Liver (tissue), 9 donors: Measurements from ENCODE around the gene PLCB1. TPM values are rescaled to one million over a fixed set of nuclear protein-coding genes. Genes with fewer than 3 reads are reported as not detected.
"Not testable (repeated sequence)": the region's sequence is repeated elsewhere in the genome, so short reads cannot be mapped to it uniquely, and the experiment has no call there.

Experiments used
- DNase-seq: peaks from one replicate; pipeline ENCODE4 v3.0.0-alpha.2; 2017; ENCODE audit warnings: low spot score
- H3K27ac ChIP-seq, 2 donors: one replicate each; pipeline ENCODE4 v1.7.0; 2013; ENCODE audit warnings: inconsistent platforms in 2 of 2, low read length in 2 of 2, control low read depth in 1 of 2, low read depth in 1 of 2, mild to moderate bottlenecking in 1 of 2
- H3K27me3 ChIP-seq, 4 donors: one replicate each; pipeline versions ENCODE4 v1.6.1 to v1.7.0; 2013; ENCODE audit warnings: low read length in 3 of 4, inconsistent platforms in 1 of 4, mild to moderate bottlenecking in 1 of 4, moderate library complexity in 1 of 4; ENCODE audit not compliant: control insufficient read depth in 4 of 4, insufficient read depth in 4 of 4
- H3K36me3 ChIP-seq, 4 donors: one replicate each; pipeline versions ENCODE4 v1.6.1 to v1.7.0; 2013; ENCODE audit warnings: low read length in 3 of 4, mild to moderate bottlenecking in 3 of 4, low read depth in 1 of 4, moderate library complexity in 1 of 4; ENCODE audit not compliant: control insufficient read depth in 4 of 4, insufficient read depth in 3 of 4
- H3K4me1 ChIP-seq, 4 donors: one replicate each; pipeline versions ENCODE4 v1.6.1 to v1.7.0; 2013; ENCODE audit warnings: low read length in 3 of 4, mild to moderate bottlenecking in 3 of 4, moderate library complexity in 1 of 4; ENCODE audit not compliant: control insufficient read depth in 4 of 4, insufficient read depth in 4 of 4
- H3K4me3 ChIP-seq, 3 donors: one replicate each; pipeline versions ENCODE4 v1.6.1 to v1.7.0; 2013; ENCODE audit warnings: low read length in 3 of 3, control low read depth in 1 of 3, low read depth in 1 of 3, mild to moderate bottlenecking in 1 of 3
- H3K9ac ChIP-seq, 2 donors: one replicate each; pipeline ENCODE4 v1.7.0; 2013; ENCODE audit warnings: low read length in 2 of 2, mild to moderate bottlenecking in 2 of 2, moderate library complexity in 2 of 2, control low read depth in 1 of 2, low read depth in 1 of 2
- H3K9me3 ChIP-seq, 4 donors: one replicate each; pipeline versions ENCODE4 v1.6.1 to v1.7.0; 2013; ENCODE audit warnings: low read length in 3 of 4; ENCODE audit not compliant: control insufficient read depth in 4 of 4
- EGR1 ChIP-seq, 2 donors: IDR thresholded peaks; 2 replicates each; pipeline ENCODE4 v1.6.1; 2016 to 2018; ENCODE audit warnings: antibody characterized with exemption in 2 of 2, low read depth in 2 of 2
- FOXA1 ChIP-seq: IDR thresholded peaks from 2 replicates; pipeline ENCODE4 v1.6.1; 2016; ENCODE audit warnings: antibody characterized with exemption
- FOXA2 ChIP-seq: IDR thresholded peaks from 2 replicates; pipeline ENCODE4 v1.6.1; 2016; ENCODE audit warnings: antibody characterized with exemption
- GABPA ChIP-seq, 2 donors: IDR thresholded peaks in 1 of 2; conservative IDR thresholded peaks in 1 of 2; 2 replicates each; pipeline ENCODE4 v1.6.1; 2016; ENCODE audit warnings: antibody characterized with exemption in 2 of 2, mild to moderate bottlenecking in 1 of 2, moderate library complexity in 1 of 2
- HNF4A ChIP-seq, 2 donors: conservative IDR thresholded peaks; 2 replicates each; pipeline ENCODE4 v1.6.1; 2016; ENCODE audit warnings: antibody characterized with exemption in 2 of 2, mild to moderate bottlenecking in 2 of 2
- HNF4G ChIP-seq: IDR thresholded peaks from 2 replicates; pipeline ENCODE4 v1.6.1; 2016; ENCODE audit warnings: antibody characterized with exemption
- NR2F2 ChIP-seq: IDR thresholded peaks from 2 replicates; pipeline ENCODE4 v1.6.1; 2016; ENCODE audit warnings: antibody characterized with exemption
- RAD21 ChIP-seq, 2 donors: IDR thresholded peaks; 2 replicates each; pipeline ENCODE4 v1.6.1; 2016; ENCODE audit warnings: antibody characterized with exemption in 2 of 2, mild to moderate bottlenecking in 2 of 2
- RXRA ChIP-seq, 2 donors: IDR thresholded peaks; 2 replicates each; pipeline ENCODE4 v1.6.1; 2017 to 2018; ENCODE audit warnings: antibody characterized with exemption in 2 of 2, mild to moderate bottlenecking in 1 of 2
- SP1 ChIP-seq: IDR thresholded peaks from 2 replicates; pipeline ENCODE4 v1.6.1; 2018; ENCODE audit warnings: antibody characterized with exemption, mild to moderate bottlenecking
- TAF1 ChIP-seq: conservative IDR thresholded peaks from 2 replicates; pipeline ENCODE4 v1.6.1; 2016; ENCODE audit warnings: antibody characterized with exemption, mild to moderate bottlenecking
- WGBS: extraction: QIAGEN DNeasy Blood & Tissue Kit; methylation state at CpG from one replicate; pipeline ENCODE4 v1.1.7; 2013; 5-methylcytosine and 5-hydroxymethylcytosine counted together
- polyA plus RNA-seq, 2 donors: library from polyadenylated mRNA; stranded (reverse) in 1 of 2; unstranded in 1 of 2; fragments of 200-250 nt in 1 of 2; fragments of >200 nt in 1 of 2; fragmentation: Nextera tagmentation in 1 of 2; extraction: Ambion mirVana in 1 of 2; gene quantifications; one replicate each; pipeline versions ENCODE4 v1.2.1 to v1.2.3, GENCODE V29; 2013 to 2015
- total RNA-seq, 2 donors: library from RNA; depleted of rRNA; stranded (reverse); fragments of >200 nt; gene quantifications; one replicate each; pipeline ENCODE4 v1.2.3, GENCODE V29; 2014
- TF ChIP-seq, protein P1 (sequence below): IDR thresholded peaks from 2 replicates; pipeline ENCODE4 v1.6.1; 2016; ENCODE audit warnings: antibody characterized with exemption
- TF ChIP-seq, protein P2 (sequence below): fragments of 150-350 bp; IDR thresholded peaks from 2 replicates; pipeline ENCODE4 v1.5.1; 2017; ENCODE audit warnings: improper control_type of control experiment, low read depth, low read length; ENCODE audit not compliant: missing input control
- TF ChIP-seq, protein P3 (sequence below): IDR thresholded peaks from 2 replicates; pipeline ENCODE4 v1.6.1; 2016; ENCODE audit warnings: antibody characterized with exemption, mild to moderate bottlenecking
- TF ChIP-seq, protein P4 (sequence below): IDR thresholded peaks from 2 replicates; pipeline ENCODE4 v1.6.1; 2016; ENCODE audit warnings: antibody characterized with exemption
- donor health status: healthy.
- donor health status: healthy.
- donor health status: healthy.
- donor health status: healthy.
- donor health status: healthy.

PLCB1 gene
- total and polyA plus RNA-seq, 4 donors = 3.7 to 13.5 (median 5.9) TPM

DNA sequence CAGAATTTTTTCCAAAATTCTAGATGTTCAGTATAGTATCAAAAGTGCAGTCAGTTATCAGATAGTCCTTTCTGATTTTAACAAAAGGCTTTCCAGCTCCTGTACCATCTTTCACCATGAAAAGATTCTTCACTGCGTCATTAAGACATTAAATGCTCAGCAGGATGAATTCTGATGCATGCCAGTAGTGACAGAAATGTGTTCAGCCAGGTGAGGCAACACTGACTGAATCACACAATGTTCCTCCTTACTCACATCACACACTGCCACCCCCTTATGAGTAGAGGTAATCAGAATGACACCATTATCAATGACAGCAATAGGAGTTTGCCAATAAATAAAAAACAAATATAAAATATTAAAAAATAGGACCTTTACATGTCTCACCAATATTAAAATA lies 510.2 kb downstream of the PLCB1 start:
- DNase-seq = no peak
- no peaks in the 10 kb centered on the region for H3K36me3 ChIP-seq
- no peak overlapping the region for H3K27ac ChIP-seq
- no peak overlapping the region for H3K9ac ChIP-seq
- no peaks in the 10 kb centered on the region for H3K27me3 ChIP-seq
- H3K4me1 ChIP-seq = no peaks in the 10 kb centered on the region
- TF ChIP-seq HNF4G (no peak), TAF1 (no peak), SP1 (no peak), FOXA2 (no peak), GABPA (IDR thresholded peaks at IDR 0.05 in 1 of 2, conservative IDR thresholded peaks at IDR 0.05 in 1 of 2) (no peak), FOXA1 (no peak), RXRA (IDR thresholded peaks at IDR 0.05) (no peak)
- TF ChIP-seq, protein P1, sequence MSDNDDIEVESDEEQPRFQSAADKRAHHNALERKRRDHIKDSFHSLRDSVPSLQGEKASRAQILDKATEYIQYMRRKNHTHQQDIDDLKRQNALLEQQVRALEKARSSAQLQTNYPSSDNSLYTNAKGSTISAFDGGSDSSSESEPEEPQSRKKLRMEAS = no peak
- no peak overlapping the region for H3K4me3 ChIP-seq
- 98% methylated on average over 1 of the region's 1 CpG for WGBS
- H3K9me3 ChIP-seq = no peaks in the 10 kb centered on the region

DNA sequence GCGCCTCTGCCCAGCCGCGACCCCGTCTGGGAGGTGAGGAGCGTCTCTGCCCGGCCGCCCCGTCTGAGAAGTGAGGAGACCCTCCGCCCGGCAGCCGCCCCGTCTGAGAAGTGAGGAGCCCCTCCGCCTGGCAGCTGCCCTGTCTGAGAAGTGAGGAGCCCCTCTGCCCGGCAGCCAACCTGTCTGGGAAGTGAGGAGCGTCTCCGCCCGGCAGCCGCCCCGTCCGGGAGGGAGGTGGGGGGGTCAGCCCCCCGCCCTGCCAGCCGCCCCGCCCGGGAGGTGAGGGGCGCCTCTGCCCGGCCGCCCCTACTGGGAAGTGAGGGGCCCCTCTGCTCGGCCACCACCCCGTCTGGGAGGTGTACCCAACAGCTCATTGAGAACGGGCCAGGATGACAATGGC lies 512.4 kb downstream of the PLCB1 start:
- DNase-seq, H3K4me3 ChIP-seq, H3K9ac ChIP-seq, H3K4me1 ChIP-seq, H3K27ac ChIP-seq, H3K27me3 ChIP-seq, H3K9me3 ChIP-seq, H3K36me3 ChIP-seq: not testable (repeated sequence)
- 93% methylated on average over 13 of the region's 30 CpGs for WGBS

DNA sequence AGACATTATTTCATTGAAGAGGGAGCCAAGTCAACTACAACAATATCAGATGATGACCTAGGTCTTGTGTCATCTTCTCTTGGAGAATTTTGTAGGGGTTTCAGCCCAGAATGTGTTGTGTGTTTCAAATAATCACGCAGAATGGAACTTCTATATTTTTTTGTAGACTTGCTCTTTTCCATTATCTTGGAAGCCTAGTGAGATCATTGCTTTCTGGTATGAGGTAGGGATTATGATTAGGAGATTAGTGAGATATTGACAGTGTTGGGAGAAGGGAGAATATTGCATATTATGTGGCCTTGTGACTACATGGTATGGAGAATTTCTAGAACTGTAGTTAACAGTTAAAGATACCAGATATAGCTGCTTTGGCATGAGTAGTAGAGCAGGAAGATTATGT lies 513.3 kb downstream of the PLCB1 start:
- Histone ChIP-seq H3K9ac (no peak overlapping the region), H3K27ac (no peak overlapping the region), H3K4me1 (no peaks in the 10 kb centered on the region), H3K9me3 (no peaks in the 10 kb centered on the region), H3K27me3 (no peaks in the 10 kb centered on the region), H3K4me3 (no peak overlapping the region), H3K36me3 (no peaks in the 10 kb centered on the region)
- no peak for DNase-seq
- 95% methylated on average over 1 of the region's 1 CpG for WGBS
- no peak for TF ChIP-seq RXRA (IDR thresholded peaks at IDR 0.05)
- no peak for TF ChIP-seq NR2F2
- TF ChIP-seq, protein P2, sequence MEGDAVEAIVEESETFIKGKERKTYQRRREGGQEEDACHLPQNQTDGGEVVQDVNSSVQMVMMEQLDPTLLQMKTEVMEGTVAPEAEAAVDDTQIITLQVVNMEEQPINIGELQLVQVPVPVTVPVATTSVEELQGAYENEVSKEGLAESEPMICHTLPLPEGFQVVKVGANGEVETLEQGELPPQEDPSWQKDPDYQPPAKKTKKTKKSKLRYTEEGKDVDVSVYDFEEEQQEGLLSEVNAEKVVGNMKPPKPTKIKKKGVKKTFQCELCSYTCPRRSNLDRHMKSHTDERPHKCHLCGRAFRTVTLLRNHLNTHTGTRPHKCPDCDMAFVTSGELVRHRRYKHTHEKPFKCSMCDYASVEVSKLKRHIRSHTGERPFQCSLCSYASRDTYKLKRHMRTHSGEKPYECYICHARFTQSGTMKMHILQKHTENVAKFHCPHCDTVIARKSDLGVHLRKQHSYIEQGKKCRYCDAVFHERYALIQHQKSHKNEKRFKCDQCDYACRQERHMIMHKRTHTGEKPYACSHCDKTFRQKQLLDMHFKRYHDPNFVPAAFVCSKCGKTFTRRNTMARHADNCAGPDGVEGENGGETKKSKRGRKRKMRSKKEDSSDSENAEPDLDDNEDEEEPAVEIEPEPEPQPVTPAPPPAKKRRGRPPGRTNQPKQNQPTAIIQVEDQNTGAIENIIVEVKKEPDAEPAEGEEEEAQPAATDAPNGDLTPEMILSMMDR = no peak
- no peak for TF ChIP-seq EGR1 (IDR thresholded peaks at IDR 0.05; ENCODE audit: low read depth in 2 of 2)
- TF ChIP-seq TAF1 = no peak
- TF ChIP-seq FOXA2 = no peak
- TF ChIP-seq HNF4A (conservative IDR thresholded peaks at IDR 0.05) = no peak
- TF ChIP-seq SP1 = no peak
- no peak for TF ChIP-seq GABPA (IDR thresholded peaks at IDR 0.05 in 1 of 2, conservative IDR thresholded peaks at IDR 0.05 in 1 of 2)
- TF ChIP-seq, protein P3, sequence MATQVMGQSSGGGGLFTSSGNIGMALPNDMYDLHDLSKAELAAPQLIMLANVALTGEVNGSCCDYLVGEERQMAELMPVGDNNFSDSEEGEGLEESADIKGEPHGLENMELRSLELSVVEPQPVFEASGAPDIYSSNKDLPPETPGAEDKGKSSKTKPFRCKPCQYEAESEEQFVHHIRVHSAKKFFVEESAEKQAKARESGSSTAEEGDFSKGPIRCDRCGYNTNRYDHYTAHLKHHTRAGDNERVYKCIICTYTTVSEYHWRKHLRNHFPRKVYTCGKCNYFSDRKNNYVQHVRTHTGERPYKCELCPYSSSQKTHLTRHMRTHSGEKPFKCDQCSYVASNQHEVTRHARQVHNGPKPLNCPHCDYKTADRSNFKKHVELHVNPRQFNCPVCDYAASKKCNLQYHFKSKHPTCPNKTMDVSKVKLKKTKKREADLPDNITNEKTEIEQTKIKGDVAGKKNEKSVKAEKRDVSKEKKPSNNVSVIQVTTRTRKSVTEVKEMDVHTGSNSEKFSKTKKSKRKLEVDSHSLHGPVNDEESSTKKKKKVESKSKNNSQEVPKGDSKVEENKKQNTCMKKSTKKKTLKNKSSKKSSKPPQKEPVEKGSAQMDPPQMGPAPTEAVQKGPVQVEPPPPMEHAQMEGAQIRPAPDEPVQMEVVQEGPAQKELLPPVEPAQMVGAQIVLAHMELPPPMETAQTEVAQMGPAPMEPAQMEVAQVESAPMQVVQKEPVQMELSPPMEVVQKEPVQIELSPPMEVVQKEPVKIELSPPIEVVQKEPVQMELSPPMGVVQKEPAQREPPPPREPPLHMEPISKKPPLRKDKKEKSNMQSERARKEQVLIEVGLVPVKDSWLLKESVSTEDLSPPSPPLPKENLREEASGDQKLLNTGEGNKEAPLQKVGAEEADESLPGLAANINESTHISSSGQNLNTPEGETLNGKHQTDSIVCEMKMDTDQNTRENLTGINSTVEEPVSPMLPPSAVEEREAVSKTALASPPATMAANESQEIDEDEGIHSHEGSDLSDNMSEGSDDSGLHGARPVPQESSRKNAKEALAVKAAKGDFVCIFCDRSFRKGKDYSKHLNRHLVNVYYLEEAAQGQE = no peak
- TF ChIP-seq, protein P4, sequence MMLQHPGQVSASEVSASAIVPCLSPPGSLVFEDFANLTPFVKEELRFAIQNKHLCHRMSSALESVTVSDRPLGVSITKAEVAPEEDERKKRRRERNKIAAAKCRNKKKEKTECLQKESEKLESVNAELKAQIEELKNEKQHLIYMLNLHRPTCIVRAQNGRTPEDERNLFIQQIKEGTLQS = no peak
- no peak for TF ChIP-seq RAD21 (IDR thresholded peaks at IDR 0.05)
